ENCODE results near the gene ABLIM2.

DNA sequence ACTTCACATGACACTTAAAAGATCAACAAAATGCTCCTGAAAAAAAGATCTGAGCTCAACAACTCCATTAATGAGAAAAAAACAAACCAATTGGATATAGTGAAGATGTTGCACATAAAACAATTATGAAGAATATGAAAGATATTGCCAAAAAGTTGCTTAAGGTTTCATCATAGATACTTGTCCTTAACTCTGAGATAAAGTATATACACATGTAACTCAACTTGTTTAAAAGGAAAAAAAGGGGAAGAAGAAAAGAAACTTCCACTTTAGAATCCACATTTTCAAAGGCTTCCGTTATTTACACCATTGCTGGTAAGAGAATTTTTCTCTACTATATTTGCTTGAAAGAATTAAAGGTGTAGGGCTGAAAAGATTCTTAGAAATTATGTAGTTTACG is 221.6 kb downstream of the ABLIM2 start:
- TF ChIP-seq POLR2A (IDR thresholded peaks at IDR 0.05; ENCODE audit: control extremely low read depth in 1 of 2, low read depth in 2 of 2, low read length in 2 of 2) (no peak), CEBPB (IDR thresholded peaks at IDR 0.05; ENCODE audit: low read depth, low read length) (no peak), CHD2 (IDR thresholded peaks at IDR 0.05; ENCODE audit: low read length) (no peak), RXRA (IDR thresholded peaks at IDR 0.05; ENCODE audit: insufficient read depth, low read depth, low read length) (no peak)

All from H1 (cell line).